DND-41 (cell line): Measurements from ENCODE around the gene ATP6V1C2.

ENCODE experiments used
- ATAC-seq: fragments of 200-7000 bp; cut with Tn5 transposase; 3 replicates; pipeline ENCODE4 v1.9.1; 2021; ENCODE audit warnings: low read depth; ENCODE audit not compliant: insufficient read depth
- DNase-seq: peaks from one replicate; pipeline ENCODE4 v3.0.0-alpha.2; 2020
- H2AFZ ChIP-seq: 2 replicates; pipeline ENCODE4 v1.6.0; 2012; ENCODE audit warnings: low read depth, low read length
- H3K27ac ChIP-seq: 2 replicates; pipeline ENCODE4 v1.5.1; 2012; ENCODE audit warnings: low read length, inconsistent platforms
- H3K27me3 ChIP-seq: fragments of 200-600 bp; sonication (generic); 2 replicates; pipeline ENCODE4 v1.6.0; 2012; ENCODE audit warnings: low read length, mild to moderate bottlenecking, inconsistent platforms; ENCODE audit not compliant: insufficient read depth, poor library complexity
- H3K36me3 ChIP-seq: 2 replicates; pipeline ENCODE4 v1.5.1; 2012; ENCODE audit warnings: low read length, inconsistent platforms; ENCODE audit not compliant: insufficient read depth
- H3K4me1 ChIP-seq: 2 replicates; pipeline ENCODE4 v1.5.1; 2012; ENCODE audit warnings: mild to moderate bottlenecking, low read length; ENCODE audit not compliant: insufficient read depth
- H3K4me2 ChIP-seq: 2 replicates; pipeline ENCODE4 v1.6.0; 2012; ENCODE audit warnings: mild to moderate bottlenecking, moderate library complexity, low read length, inconsistent platforms; ENCODE audit not compliant: insufficient read depth
- H3K4me3 ChIP-seq, 2 experiments: fragments of 200-600 bp in 1 of 2; shearing (Covaris generic) in 1 of 2; 2 replicates each; pipeline ENCODE4 v1.5.1; 2012 to 2016; ENCODE audit warnings: inconsistent platforms in 2 of 2, low read length in 2 of 2, mild to moderate bottlenecking in 2 of 2, low read depth in 1 of 2, moderate library complexity in 1 of 2
- H3K79me2 ChIP-seq: 2 replicates; pipeline ENCODE4 v1.6.0; 2012; ENCODE audit warnings: low read length, inconsistent platforms; ENCODE audit not compliant: insufficient read depth
- H3K9ac ChIP-seq: 2 replicates; pipeline ENCODE4 v1.6.0; 2012; ENCODE audit warnings: low read depth, mild to moderate bottlenecking, inconsistent platforms, low read length, moderate library complexity
- H3K9me3 ChIP-seq: 2 replicates; pipeline ENCODE4 v1.5.1; 2012; ENCODE audit warnings: low read length, moderate library complexity, mild to moderate bottlenecking, inconsistent platforms; ENCODE audit not compliant: insufficient read depth, severe bottlenecking
- H4K20me1 ChIP-seq: 2 replicates; pipeline ENCODE4 v1.6.0; 2012; ENCODE audit warnings: low read length; ENCODE audit not compliant: insufficient read depth
- CTCF ChIP-seq: IDR thresholded peaks from 2 replicates; pipeline ENCODE4 v1.5.1; 2012; ENCODE audit warnings: borderline replicate concordance, low read length, moderate library complexity, mild to moderate bottlenecking; ENCODE audit not compliant: poor library complexity, severe bottlenecking; ENCODE audit errors: extremely low read depth
- EZH2 ChIP-seq: IDR thresholded peaks from 3 replicates; pipeline ENCODE4 v1.6.1; 2012; ENCODE audit warnings: borderline replicate concordance, low read depth, mild to moderate bottlenecking, moderate library complexity, low read length, inconsistent platforms; ENCODE audit not compliant: severe bottlenecking

Gene ATP6V1C2

GRCh38 chr2:10704034-10704594 lies 17.3 kb upstream of the ATP6V1C2 start:
- Histone ChIP-seq H3K27me3 (peaks cover 5% of the 10 kb centered on the region), H3K9me3 (no peaks in the 10 kb centered on the region), H3K4me2 (no peak overlapping the region), H3K4me3 (no peak overlapping the region), H2AFZ (no peak overlapping the region), H3K9ac (no peak overlapping the region), H3K27ac (no peak overlapping the region), H3K4me1 (no peaks in the 10 kb centered on the region), H4K20me1 (no peaks in the 10 kb centered on the region), H3K36me3 (no peaks in the 10 kb centered on the region), H3K79me2 (no peaks in the 10 kb centered on the region)
- ATAC-seq (no peak), DNase-seq (no peak)
- TF ChIP-seq EZH2 = no peak
- TF ChIP-seq CTCF = no peak

GRCh38 chr2:10706033-10706432 lies 15.4 kb upstream of the ATP6V1C2 start:
- H3K79me2 ChIP-seq = no peaks in the 10 kb centered on the region
- DNase-seq (no peak), ATAC-seq (no peak)
- H2AFZ ChIP-seq = no peak overlapping the region
- H3K9me3 ChIP-seq = no peaks in the 10 kb centered on the region
- H3K4me3 ChIP-seq = no peak overlapping the region
- no peaks in the 10 kb centered on the region for H3K36me3 ChIP-seq
- no peaks in the 10 kb centered on the region for H3K4me1 ChIP-seq
- H3K27ac ChIP-seq = no peak overlapping the region
- H3K27me3 ChIP-seq = peaks cover 10% of the 10 kb centered on the region
- H4K20me1 ChIP-seq = no peaks in the 10 kb centered on the region
- H3K4me2 ChIP-seq = no peak overlapping the region
- no peak overlapping the region for H3K9ac ChIP-seq
- TF ChIP-seq CTCF (no peak), EZH2 (no peak)

GRCh38 chr2:10707831-10708230 lies 13.6 kb upstream of the ATP6V1C2 start:
- ATAC-seq (no peak), DNase-seq (no peak)
- peaks cover 10% of the 10 kb centered on the region for H3K27me3 ChIP-seq
- no peak overlapping the region for H3K27ac ChIP-seq
- H3K9ac ChIP-seq = no peak overlapping the region
- H3K9me3 ChIP-seq = no peaks in the 10 kb centered on the region
- H3K4me1 ChIP-seq = peaks cover 8% of the 10 kb centered on the region
- no peak overlapping the region for H2AFZ ChIP-seq
- no peak overlapping the region for H3K4me2 ChIP-seq
- no peaks in the 10 kb centered on the region for H4K20me1 ChIP-seq
- no peaks in the 10 kb centered on the region for H3K79me2 ChIP-seq
- no peaks in the 10 kb centered on the region for H3K36me3 ChIP-seq
- no peak for TF ChIP-seq EZH2
- TF ChIP-seq CTCF = no peak
- H3K4me3 ChIP-seq = no peak overlapping the region
